Measurements from ENCODE around the gene FAM25A.

DNA sequence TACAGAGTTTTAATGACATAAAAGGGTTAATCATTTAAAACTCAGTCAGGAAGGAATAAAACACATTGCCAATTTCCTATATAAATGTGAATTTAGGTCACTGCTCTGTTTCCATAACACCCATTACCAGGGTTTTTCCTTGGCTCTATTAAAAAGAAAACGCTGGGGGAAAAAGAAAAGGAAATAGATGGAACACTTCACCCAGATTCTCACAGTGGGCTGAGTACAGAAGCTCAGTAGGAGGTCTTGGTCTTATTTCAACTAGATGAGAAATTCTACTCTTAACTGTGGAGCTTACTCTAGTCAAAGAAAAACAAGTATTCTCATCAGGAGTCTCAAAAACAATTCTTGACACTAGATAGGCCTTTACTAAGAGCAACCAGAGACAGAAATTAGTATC lies 38.1 kb downstream of the FAM25A start:
- no peak for TF ChIP-seq POLR2A (IDR thresholded peaks at IDR 0.05)
- TF ChIP-seq, protein P1, sequence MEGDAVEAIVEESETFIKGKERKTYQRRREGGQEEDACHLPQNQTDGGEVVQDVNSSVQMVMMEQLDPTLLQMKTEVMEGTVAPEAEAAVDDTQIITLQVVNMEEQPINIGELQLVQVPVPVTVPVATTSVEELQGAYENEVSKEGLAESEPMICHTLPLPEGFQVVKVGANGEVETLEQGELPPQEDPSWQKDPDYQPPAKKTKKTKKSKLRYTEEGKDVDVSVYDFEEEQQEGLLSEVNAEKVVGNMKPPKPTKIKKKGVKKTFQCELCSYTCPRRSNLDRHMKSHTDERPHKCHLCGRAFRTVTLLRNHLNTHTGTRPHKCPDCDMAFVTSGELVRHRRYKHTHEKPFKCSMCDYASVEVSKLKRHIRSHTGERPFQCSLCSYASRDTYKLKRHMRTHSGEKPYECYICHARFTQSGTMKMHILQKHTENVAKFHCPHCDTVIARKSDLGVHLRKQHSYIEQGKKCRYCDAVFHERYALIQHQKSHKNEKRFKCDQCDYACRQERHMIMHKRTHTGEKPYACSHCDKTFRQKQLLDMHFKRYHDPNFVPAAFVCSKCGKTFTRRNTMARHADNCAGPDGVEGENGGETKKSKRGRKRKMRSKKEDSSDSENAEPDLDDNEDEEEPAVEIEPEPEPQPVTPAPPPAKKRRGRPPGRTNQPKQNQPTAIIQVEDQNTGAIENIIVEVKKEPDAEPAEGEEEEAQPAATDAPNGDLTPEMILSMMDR (IDR thresholded peaks at IDR 0.05), result no peak

Measured in ovary (tissue), 3 donors.